NCI-H345 treated with DMSO at 0.1 percent for 48 hours (cell line): ENCODE results near the gene TMEM240.

Source experiments
- DNase-seq: peaks from one replicate; lab custom pipeline; 2025; ENCODE audit not compliant: unreplicated experiment; lab: John Stamatoyannopoulos, UW

TMEM240 gene

GRCh38 chr1:1540090-1540817 is at the start of gene TMEM240:
Gene TMEM240, minus strand, starts transcription at chr1:1540624. Its CDS starts 278 bp downstream, at chr1:1540346.
- DNase-seq, result no peak

- DNase-seq, result no peak
Observed at GRCh38 chr1:1583347-1584010, 43.1 kb upstream of the TMEM240 start.

- no peak for DNase-seq
Observed at GRCh38 chr1:1582585-1583346, 42.3 kb upstream of the TMEM240 start.

GRCh38 chr1:1578371-1578940 is 38.0 kb upstream of the TMEM240 start:
- DNase-seq, result no peak

- no peak for DNase-seq
Observed at GRCh38 chr1:1577367-1578011, 37.1 kb upstream of the TMEM240 start.

- peak; percentile 78 for DNase-seq
Observed at GRCh38 chr1:1574721-1575537, 34.5 kb upstream of the TMEM240 start, which contains the start of gene SSU72. Gene SSU72, minus strand, starts transcription at chr1:1574863. Its CDS starts 306 bp downstream, at chr1:1574557.

- peak; percentile 37 for DNase-seq
Observed at GRCh38 chr1:1573843-1574720, 33.7 kb upstream of the TMEM240 start.

GRCh38 chr1:1569341-1569740 is 28.9 kb upstream of the TMEM240 start:
- no peak for DNase-seq

GRCh38 chr1:1567891-1568291 is 27.5 kb upstream of the TMEM240 start:
- no peak for DNase-seq

- no peak for DNase-seq
Observed at GRCh38 chr1:1567152-1567875, 26.9 kb upstream of the TMEM240 start.

GRCh38 chr1:1565340-1565739 is 24.9 kb upstream of the TMEM240 start:
- no peak for DNase-seq

GRCh38 chr1:1564268-1564667 is 23.8 kb upstream of the TMEM240 start:
- DNase-seq, result no peak

- no peak for DNase-seq
Observed at GRCh38 chr1:1563688-1564087, 23.3 kb upstream of the TMEM240 start.

GRCh38 chr1:1562556-1563195 is 22.3 kb upstream of the TMEM240 start:
- no peak for DNase-seq

GRCh38 chr1:1561801-1562470 is 21.5 kb upstream of the TMEM240 start:
- DNase-seq, result no peak

GRCh38 chr1:1560178-1560577 is 19.8 kb upstream of the TMEM240 start:
- no peak for DNase-seq

GRCh38 chr1:1559066-1559465 is 18.6 kb upstream of the TMEM240 start:
- DNase-seq, result no peak
